ENCODE measurements around the gene WWP2.
"Not testable (repeated sequence)": the region's sequence is repeated elsewhere in the genome, so short reads cannot be mapped to it uniquely, and the experiment has no call there.

WWP2 gene

DNA sequence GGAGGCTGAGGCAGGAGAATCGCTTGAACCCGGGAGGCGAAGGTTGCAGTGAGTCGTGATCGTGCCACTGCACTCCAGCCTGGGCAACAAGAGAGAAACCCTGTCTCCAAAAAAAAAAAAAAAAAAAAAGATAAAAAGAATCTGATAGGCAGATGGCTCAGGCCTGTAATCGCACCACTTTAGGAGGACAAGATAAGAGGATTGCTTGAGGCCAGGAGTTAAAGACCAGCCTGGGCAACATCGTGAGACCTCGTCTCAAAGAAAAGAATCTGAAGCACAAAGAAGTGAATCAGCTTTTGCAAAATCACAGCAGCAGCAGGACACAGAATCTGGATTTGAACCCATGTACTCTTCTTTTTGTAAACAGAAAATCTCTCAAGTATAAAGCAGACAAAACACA lies 15.0 kb upstream of the WWP2 start:
- no peak for DNase-seq

DNA sequence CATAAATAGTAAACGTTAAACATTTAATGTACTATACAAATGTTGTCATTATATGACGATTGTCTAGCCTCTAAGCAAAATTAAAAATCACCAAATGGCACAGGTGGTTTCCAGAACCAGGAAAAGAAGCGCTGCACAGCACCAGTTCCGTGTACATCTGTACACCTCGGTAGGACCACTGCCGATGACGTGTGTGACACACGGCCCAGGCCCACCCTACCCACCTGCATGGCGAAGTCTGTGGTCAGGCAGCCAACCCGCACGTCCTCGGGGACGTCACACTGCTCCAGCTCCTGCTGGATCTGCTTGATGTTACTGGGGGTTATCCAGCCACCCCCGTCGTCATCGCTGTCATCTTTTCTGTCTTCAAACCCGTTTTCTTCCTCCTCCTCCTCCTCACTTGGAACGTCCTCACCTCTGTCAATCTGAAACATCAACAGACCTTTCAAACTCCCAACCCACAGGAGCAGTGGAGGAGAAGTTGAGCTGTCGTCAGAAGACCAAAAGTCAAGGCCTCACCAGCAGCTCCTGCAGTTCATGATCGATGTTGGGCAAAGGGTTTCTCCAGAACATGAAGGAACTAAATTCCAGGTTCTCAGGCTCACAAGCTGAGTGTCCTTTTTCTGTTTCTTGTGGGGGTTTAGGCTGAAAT lies 13.3 kb upstream of the WWP2 start:
- DNase-seq: no peak

DNA sequence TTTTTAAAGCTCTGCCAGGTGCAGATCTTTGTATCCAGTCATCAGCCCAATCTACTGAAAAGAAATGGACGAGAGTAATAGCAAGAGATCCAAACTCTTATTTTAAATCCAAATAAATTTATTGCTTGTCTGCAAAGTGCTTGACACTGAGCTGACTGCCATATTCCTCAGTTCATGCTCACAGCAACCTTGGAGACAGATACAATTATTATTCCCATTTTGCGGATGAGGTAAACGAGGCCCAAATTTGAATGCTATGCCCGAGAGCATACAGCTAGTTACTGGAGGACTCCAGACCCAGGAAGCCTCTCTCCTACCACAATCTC lies 8.0 kb upstream of the WWP2 start:
- no peak for DNase-seq

DNA sequence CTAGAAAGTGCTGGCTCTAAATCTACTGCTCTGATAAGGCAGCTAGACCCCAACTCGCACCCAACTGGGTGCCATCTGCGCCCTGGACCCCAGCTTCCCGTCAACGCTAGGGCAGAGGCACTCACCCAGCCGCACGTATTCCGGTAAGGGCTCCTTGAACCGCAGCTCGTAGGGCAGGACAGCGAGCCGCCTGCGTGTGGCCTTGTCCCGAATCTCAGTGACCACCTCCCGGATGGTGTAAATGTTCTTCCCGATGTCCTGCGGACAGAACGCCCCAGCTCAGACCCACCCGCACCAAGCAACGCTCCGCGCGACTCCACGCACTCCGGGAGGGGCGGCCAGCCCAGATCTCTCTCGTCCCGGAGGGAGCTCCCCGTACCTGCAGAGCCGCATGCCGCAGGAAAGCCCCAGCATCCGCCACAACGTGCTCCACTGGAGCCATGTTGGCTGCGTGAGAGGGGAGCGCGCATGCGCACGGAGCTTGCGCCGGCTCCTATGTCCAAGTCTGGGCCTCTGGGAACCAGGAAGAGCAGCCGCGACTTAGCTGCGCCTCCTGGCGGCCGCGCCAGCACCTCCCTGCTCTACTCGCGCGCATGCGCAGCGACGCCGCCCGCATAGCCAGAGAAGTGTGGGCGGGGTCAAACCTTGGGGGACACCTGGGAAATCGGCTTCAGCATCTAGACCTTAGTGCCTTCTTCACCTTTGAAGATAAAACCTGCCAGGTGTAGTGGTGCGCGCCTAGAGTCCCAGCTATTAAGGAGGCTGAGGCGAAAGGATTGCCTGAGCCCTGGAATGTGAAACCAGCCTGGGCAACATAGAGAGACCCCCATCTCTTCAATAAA lies 7.4 kb upstream of the WWP2 start, which contains the start of gene NOB1:
NOB1 (minus strand) TSS at position 458 of the 842 bp plus-strand sequence; CDS start at position 442, 16 bp downstream.
- DNase-seq: peak; percentile 86 to 93

DNA sequence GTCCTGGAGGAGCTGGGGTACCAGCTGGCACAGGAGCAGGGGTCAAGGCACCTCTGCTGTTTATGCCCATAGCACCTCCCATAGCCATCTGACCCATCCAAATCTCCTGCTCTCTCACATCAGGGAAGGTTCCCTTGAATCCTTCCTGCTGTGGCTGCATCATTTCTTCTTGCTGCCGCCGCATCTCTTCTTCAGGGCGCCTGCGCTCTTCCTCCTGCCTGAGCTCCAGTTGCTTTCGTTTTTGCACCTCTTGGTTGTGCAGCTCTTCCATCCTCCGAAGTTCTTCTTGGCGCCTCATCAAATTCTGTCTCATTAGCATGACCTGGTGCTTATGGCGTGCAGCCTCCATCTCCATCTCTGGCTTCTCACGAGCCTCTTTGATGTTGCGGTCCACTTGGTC lies 5.4 kb upstream of the WWP2 start:
- DNase-seq: no peak

DNA sequence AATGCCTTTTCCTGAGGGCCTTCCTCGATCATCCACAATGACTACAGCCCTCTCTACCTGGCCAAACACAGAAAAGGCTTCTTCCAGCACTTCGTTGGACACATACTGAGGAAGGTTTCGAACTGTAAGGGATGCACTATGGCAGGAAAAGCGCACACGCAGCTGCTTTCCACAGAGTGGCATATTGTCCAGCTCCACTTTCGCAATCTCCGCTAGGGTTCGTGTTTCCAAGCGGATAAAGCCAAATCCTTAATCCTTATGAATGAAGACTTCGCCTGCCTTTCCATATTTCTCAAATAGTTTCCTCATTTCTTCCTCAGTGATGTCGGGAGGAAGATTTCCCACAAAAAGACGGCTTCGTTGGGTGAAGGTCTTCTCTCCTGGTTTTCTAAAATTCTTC lies 4.8 kb upstream of the WWP2 start:
- DNase-seq: not testable (repeated sequence)

DNA sequence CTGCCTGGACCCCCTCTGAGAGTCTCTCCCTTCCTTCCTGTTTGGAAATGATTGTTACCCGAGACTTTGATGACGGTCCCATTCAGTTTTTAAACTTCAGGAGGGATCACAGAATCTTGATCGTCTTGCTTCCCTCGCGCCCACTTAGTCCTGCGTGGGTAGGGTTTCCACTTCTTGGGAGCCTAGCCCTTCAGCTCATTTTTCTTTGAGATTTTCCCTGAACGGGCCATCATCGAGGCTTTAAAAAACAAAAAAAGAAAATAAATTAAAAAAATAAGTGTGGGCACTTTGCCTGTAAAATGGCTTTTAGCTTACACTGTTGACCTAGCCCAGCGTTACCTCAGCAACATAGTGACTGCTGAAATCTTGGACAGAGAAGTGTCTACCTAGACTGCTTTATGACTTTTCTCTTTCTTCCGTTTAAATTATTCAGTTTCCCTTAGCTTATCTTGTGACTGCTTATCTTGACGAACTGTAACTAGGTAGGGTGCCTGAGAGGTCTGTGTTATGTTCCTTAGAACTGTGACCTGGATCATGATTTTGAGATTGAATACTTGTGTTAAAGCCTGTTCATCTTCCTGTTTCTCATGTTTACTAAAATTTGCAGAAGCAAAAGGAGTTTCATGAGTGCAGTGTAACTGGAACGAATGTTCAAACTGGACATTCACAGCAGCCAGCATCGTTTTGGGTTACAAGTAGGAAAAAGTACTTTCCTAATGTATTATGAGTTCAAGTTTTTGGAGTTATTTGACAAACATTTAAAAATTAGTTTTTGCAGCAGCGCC lies 874 bp downstream of the WWP2 start:
- peak; percentile 41 to 57 for DNase-seq

DNA sequence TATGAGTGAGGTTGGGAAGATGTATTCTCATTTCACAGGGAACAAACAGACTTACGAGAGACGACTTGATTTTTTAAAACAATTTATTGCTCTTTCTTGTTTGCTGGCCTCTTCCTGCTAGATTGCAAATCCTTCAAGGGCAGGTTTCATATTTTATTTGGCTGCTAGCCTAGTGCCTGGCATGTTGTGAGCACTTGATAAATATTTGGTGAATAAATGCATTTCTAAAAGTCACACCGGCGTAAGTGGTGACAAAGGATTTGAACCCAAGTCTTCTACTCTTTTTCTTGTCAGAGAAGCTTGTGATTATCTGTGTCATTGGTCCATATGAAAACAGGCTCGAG lies 1.4 kb downstream of the WWP2 start:
- DNase-seq: no peak

DNA sequence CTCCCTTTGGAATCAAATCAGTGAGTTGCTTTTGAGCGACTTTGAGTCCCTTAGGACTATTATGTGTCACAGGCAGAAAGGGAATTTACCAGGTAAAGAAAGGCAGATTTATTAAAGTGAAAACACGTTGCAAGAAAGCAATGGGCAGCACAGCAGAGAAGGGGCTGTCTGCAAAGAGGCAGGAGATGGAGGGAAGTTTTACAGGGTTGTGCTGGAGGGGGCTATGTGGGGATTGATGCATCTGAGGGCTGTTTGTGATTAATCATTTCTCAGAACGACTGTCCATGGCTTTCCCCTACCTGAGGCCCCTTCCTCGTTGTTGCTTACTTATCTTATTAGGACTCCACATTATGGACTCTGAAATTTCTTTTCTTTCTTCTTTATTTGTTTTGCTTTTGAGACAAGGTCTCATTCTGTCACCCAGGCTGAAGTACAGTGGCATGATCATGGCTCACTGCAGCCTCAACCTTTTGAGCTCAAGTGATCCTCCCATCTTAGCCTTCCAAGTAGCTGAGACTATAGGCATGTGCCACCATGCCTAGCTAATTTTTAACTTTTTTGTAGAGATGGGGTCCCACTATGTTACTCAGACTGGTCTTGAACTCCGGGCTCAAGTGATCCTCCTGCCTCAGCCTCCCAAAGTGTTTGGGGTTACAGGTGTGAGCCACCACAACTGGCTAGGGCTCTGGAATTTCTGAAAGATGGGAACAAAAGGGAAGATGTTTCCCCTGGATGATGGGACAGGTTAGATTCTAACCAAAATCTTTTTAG lies 5.5 kb downstream of the WWP2 start:
- no peak for DNase-seq

DNA sequence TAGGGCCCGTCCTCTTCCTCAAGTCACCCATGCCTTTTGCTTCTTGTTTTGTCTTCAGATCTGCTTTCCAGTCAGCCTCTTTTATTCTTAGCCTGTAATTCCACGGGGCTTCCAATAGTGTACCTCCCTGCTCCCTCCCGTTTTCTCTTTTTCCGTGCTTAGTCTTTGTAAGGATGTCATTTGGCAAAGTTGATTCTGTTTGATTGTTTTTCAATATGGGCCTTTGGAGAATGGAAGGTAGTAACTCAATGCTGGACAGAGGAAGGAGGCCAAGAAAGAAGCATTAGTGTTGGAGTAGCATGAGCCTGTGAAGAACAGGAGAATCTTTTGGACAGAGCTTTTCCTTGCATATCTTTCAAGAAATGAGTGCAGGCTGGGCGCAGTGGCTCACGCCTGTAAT lies 6.5 kb downstream of the WWP2 start:
- DNase-seq: no peak

DNA sequence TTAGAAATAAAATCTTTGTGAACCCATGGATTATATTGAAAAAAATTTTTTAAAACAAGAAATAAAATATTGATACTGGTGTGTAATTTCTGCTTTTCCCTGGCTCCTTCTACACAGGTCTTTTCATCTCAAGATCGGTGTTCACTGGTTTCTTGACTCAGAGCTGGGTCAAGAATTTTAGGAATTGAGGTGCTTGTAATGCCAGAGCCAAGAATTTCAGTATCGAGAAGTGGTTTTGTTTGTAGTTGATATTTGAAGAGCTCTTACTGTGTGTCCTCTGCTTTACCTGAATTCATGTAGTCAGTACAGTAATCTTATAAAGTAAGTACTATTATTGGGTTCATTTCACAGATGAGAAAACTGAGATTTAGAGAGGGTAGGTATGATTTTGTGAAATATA lies 7.3 kb downstream of the WWP2 start:
- no peak for DNase-seq

DNA sequence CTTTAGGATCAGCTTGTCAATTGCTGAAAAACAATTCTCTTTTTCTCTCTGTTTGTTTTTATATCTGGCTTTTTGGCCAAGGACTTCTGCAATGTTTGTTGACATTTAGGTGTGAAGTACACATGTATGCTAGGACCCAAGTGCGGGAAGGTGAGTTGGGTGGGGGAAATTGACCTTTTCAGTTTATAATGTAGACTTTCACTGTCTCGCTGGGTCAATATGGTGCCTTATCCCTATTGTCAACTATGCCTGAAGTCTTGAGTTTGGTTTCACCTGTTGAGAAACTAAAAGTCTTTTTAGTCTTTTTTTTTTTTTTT lies 9.5 kb downstream of the WWP2 start:
- DNase-seq: no peak

DNA sequence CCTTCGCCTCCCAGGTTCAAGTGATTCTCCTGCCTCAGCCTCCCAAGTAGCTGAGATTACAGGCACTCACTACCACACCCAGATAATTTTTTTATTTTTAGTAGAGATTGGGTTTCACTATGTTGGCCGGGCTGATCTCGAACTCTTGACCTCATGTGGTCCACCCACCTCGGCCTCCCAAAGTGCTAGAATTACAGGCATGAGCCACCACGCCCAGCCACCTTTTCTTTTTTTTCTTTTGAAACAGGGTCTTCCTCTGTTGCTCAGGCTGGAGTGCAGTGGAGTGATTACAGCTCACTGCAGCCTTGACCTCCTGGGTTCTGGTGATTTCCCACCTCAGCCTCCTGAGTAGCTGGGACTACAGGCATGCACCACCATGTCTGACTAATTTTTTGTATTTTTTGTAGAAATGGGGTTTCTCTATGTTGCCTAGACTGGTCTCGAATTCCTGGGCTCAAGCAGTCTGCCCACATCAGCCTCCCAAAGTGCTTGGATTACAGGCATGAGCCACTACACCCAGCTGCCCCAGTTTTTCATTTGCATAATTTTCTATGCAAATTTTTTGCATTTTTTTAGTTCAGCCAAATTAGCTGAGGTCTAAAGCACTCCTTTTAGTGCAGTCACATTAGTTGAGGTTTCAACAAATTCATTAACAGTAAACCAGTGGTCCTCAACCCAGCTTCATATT lies 11.3 kb downstream of the WWP2 start:
- DNase-seq: no peak

DNA sequence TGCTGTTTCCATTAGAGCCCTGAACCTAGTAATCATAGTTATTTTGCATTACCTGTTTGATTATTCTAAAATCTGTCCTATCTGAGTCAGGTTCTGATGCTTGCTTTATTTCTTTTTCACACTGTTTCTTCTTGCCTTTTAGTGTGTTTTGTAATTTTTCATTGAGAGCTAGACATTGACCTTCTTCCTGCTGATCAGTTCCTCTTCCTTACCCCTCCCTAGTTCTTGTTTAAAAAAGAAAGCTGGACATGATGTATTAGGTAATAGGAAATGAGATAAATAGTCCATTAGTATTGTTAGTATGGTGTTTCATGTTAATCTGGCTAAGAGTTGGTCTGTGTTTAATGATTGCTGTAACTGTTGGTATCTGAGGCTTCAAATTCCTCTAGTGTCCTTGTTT lies 13.4 kb downstream of the WWP2 start:
- DNase-seq: no peak

DNA sequence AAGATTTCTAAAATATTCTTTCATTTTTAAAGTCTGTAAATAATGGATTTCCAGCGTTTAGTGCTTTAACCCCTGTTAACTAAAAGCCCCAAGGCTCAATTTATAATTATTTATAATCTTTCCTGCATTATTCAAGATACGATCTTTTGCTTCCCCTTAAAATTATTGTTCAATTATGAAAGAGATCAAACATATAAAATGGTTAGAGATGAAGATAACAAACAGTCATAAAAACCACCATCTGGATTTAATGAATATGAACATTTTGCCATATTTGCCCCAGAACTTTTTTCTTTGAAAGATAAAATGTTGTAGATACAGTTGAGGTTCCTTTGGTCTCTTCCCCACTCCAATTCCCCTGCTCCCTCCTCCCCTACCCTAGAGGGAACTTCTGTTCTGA lies 17.6 kb downstream of the WWP2 start:
- no peak for DNase-seq

DNA sequence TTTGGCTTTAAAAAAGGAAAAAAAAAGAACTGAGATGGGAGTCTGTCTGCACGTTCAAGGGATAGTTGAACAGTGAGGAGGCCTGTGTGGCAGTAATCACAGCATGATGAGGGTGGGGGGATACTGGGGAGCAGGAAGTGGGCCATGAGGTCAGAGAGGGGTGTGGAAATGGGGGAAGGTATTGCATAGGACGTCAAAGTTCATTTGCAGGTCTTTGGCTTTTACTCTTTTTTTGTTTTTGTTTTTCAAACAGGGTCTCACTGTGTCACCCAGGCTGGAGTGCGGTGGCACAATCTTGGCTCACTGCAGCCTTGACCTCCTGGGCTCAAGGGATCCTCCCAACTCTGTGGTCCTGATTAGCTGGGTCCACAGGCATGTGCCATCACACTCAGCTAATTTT lies 19.0 kb downstream of the WWP2 start:
- no peak for DNase-seq

DNA sequence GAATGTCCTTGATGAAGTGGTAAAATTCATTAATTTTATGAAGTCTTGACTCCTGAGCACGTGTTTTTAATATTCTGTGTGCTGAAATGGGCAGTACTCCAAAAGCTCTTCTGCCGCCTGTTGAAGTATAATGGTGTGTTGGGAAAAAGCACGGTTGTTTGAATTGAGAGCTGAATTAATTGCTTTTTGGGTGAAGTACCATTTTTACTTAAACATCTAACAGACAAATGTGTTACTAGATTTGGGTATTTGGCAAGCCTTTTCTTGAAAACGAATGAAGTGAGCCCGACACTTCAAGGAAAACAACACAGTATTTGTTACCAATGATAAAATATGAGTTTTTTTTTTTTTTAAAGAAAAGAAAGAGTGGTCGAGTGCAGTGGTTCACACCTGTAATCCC lies 22.5 kb downstream of the WWP2 start:
- DNase-seq: no peak

DNA sequence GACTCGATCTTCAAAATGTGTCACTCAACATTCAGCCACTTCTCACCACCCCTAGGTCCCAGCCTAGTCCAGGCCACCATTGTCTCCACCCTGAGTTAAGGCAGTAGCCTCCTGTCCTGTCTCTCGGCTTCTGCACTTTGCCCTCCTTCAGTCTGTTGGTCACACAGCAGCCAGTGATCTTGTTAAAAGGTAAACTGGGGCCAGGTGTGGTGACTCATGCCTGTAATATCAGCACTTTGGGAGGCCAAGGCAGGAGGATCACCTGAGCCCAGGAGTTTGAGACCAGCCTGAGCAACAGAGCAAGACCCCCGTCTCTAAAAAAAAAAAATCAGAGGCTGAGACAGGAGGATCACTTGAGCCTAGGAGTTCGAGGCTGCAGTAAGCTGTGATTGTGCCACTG lies 25.8 kb downstream of the WWP2 start:
- DNase-seq: no peak

DNA sequence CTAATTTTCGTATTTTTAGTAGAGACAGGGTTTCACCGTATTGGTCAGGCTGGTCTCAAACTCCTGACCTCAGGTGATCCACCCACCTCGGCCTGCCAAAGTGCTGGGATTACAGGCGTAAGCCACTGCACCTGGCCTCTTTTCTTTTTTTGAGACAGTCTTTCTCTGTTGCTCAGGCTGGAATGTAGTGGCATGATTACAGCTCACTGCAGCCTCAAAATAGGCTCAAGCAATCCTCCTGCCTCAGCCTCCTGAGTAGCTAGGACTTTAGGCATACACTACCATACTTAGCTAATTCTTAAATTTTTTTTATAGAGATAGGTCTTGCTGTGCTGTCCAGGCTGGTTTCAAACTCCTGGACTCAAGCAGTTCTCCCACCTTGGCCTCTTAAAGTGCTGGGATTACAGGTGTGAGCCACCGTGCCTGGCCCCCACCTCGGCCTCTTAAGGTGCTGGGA lies 29.3 kb downstream of the WWP2 start:
- DNase-seq: not testable (repeated sequence)

DNA sequence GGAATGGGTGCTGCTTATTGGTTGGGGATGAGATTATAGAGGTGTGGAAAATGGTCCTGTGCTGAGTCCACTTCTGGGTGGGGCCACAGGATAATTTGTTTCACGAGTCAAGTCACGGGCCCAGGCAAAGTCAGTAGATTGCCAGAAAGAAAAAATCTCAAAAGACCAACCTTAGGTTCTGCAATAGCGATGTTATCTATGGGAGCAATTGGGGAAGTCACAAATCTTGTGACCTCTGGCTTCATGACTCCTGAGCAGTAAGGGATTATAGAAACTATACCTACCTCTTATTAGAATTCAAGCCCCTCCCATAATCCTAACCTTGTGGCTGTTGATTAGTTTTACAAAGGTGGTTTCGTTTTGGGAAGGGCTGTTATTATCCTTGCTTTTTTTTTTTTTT lies 31.4 kb downstream of the WWP2 start:
- DNase-seq: no peak

DNA sequence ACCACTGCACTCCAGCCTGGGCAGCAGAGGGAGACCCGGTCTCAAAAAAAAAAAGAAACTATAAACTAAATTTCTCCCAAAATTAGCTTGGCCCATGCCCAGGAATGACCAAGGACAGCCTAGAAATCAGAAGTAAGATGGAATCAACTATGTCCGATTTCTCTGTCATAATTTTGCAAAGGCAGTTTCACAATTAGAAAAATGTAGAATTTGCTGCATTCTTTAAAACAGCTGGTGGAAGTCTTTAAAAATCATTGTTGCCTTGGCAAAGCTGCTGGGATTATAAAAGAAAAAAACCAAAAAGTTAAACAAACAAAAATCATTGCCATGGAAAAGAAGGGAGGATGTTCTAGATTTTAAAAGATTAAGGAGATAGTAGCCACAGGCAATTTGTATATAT lies 32.4 kb downstream of the WWP2 start:
- DNase-seq: no peak

DNA sequence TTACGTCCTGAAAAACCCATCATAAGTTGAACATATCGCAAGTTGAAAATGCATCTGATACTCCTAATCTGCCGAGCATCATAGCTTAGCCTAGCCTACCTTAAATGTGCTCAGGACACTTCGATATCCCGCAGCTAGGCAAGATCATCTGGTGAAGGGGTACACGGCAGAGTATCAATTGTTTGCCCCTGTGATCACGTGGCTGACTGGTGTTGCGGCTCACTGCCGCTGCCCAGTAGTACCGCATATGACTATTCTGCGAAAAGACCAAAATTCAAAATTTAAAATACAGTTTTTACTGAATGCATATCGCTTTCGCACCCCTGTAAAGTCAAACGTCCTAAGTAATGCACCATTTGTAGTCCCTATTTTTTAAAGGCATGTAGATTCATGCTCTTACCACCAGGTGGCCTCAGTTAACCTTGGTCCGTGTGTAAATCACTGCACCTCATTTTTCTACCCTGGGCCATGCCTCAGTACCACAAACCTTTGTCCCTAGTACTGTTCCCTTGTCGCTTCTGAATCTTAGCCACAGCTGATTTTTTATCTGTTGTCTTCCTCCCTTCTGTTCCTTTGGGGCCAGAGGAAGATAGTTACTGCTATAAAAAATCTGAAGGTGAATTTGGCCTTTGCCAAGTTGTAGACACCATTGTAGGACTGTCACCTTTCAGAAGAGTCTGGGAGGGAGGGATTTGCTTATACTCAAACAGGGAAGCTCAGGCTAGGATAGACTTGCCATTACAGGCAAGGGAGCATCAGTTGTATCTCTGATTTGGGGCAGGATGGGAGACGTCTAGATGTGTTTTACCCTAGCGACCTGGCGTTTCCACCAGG lies 34.4 kb downstream of the WWP2 start:
- DNase-seq: peak; percentile 63
